GM19324 (cell line): ENCODE results near the gene IDH1.
"Not testable (repeated sequence)": the region's sequence is repeated elsewhere in the genome, so short reads cannot be mapped to it uniquely, and the experiment has no call there.

ENCODE experiments used
- ATAC-seq: cut with Tn5 transposase; IDR thresholded peaks from one replicate; pipeline ENCODE4 v1.9.1; 2021; ENCODE audit warnings: mild to moderate bottlenecking, moderate library complexity; ENCODE audit not compliant: unreplicated experiment, low FRiP score

IDH1 gene

GRCh38 chr2:208224802-208225201 lies 30.1 kb downstream of the IDH1 start:
- ATAC-seq = no peak

GRCh38 chr2:208222351-208222750 lies 32.5 kb downstream of the IDH1 start:
- ATAC-seq = no peak

- ATAC-seq = not testable (repeated sequence)
Measured at GRCh38 chr2:208221873-208222272, 33.0 kb downstream of the IDH1 start.

- ATAC-seq = no peak
Measured at GRCh38 chr2:208210688-208211451, 44.0 kb downstream of the IDH1 start.

GRCh38 chr2:208208335-208209085 lies 46.4 kb downstream of the IDH1 start:
- ATAC-seq = no peak

- no peak for ATAC-seq
Measured at GRCh38 chr2:208207769-208208168, 47.1 kb downstream of the IDH1 start.

GRCh38 chr2:208204166-208204565 lies 50.7 kb downstream of the IDH1 start:
- ATAC-seq = no peak

- no peak for ATAC-seq
Measured at GRCh38 chr2:208195531-208195930, 59.3 kb downstream of the IDH1 start.

GRCh38 chr2:208192611-208193236 lies 62.1 kb downstream of the IDH1 start:
- ATAC-seq = no peak

- ATAC-seq = no peak
Measured at GRCh38 chr2:208189810-208190503, 64.9 kb downstream of the IDH1 start, which contains the start of gene C2orf80. Gene C2orf80, minus strand, starts transcription at chr2:208190030. Its CDS starts 3,044 bp downstream, at chr2:208186986.

GRCh38 chr2:208189069-208189809 lies 65.6 kb downstream of the IDH1 start:
- no peak for ATAC-seq

GRCh38 chr2:208186893-208187292 lies 68.0 kb downstream of the IDH1 start:
- ATAC-seq = no peak

GRCh38 chr2:208186465-208186864 lies 68.4 kb downstream of the IDH1 start:
- ATAC-seq = no peak
